SH-SY5Y (cell line): ENCODE data around the gene DLGAP1.

Experiments
- GATA2 ChIP-seq: IDR thresholded peaks from 2 replicates; pipeline ENCODE4 v1.6.1; 2011; ENCODE audit warnings: mild to moderate bottlenecking, low read depth, low read length
- GATA3 ChIP-seq: IDR thresholded peaks from 2 replicates; pipeline ENCODE4 v1.6.1; 2011; ENCODE audit warnings: low read depth, mild to moderate bottlenecking, low read length, moderate library complexity

DNA sequence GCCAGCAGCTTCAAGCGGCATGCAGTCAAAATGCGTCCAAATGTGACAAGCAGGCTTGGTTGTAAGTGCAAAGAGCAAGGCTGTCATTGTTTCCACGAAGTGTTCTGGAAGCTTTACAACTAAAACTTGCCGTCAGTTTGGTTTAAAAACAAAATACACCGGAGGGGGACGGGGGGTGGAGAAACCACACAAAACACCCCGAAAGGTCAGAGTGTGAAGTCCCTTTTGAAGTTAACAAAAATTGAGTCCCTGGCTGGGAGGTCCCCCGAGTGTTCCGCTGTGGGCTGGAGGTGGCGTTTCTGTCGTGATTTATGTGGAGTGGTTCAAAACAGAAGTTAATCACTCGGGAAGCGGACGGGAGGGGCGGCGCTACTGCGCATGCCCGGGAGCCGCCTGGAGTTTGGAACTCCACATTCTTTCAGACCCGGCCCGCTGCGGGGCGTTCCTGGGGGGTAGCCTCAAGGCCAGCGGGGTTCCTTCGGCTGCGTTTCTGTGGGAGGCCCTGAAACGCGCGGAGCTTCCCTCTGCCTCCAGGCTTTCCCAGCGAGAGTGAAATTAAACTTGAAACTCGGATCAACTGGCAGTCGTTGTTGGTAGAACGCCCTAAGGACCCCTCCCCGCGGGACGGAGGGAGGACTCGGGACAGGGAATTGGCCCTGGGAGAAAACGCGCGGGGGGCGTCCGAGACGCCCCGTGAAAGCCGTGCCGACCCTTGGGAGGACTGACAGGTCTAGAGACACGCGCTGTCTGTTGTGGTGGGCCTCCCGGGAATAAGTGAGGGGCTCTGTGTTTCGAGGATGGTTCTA is 1003.7 kb downstream of the DLGAP1 start:
- no peak for TF ChIP-seq GATA2
- no peak for TF ChIP-seq GATA3
